H1 (cell line): ENCODE results near the gene ZNF680. TPM values are rescaled to one million over a fixed set of nuclear protein-coding genes. Genes with fewer than 3 reads are reported as not detected.

Experiments
- CBX5 ChIP-seq: fragments of 300-800, 300-1000 bp; sonication (generic); IDR thresholded peaks from 2 replicates; pipeline ENCODE4 v1.7.1; 2016; ENCODE audit warnings: antibody characterized with exemption, low read length, low read depth
- EGR1 ChIP-seq: IDR thresholded peaks from 2 replicates; pipeline ENCODE4 v1.6.1; 2011; ENCODE audit warnings: low read depth, low read length, borderline replicate concordance
- NANOG ChIP-seq: IDR thresholded peaks from 2 replicates; pipeline ENCODE4 v1.6.1; 2011; ENCODE audit warnings: low read length, low read depth, mild to moderate bottlenecking, inconsistent platforms; ENCODE audit not compliant: insufficient read depth, poor library complexity, severe bottlenecking
- PHF8 ChIP-seq: fragments of 200-600 bp; sonication (generic); conservative IDR thresholded peaks from 2 replicates; pipeline ENCODE4 v1.7.1; 2012; ENCODE audit warnings: low read depth, mild to moderate bottlenecking, inconsistent platforms, low read length, moderate library complexity
- RBBP5 ChIP-seq: IDR thresholded peaks from 2 replicates; pipeline ENCODE4 v1.7.1; 2012; ENCODE audit warnings: low read depth, mild to moderate bottlenecking, inconsistent platforms, low read length, moderate library complexity, borderline replicate concordance
- RXRA ChIP-seq: IDR thresholded peaks from 2 replicates; pipeline ENCODE4 v1.6.1; 2011; ENCODE audit warnings: low read depth, mild to moderate bottlenecking, low read length, moderate library complexity; ENCODE audit not compliant: insufficient read depth
- SP4 ChIP-seq: IDR thresholded peaks from 2 replicates; pipeline ENCODE4 v1.6.1; 2012; ENCODE audit warnings: low read length, inconsistent platforms
- polyA plus RNA-seq, 7 experiments: library from polyadenylated mRNA; depleted of rRNA in 3 of 7; stranded (reverse) in 5 of 7; unstranded in 2 of 7; fragments of >200 nt in 5 of 7; fragments of 200-250 nt in 2 of 7; gene quantifications; 1 replicate in 5 of 7; 2 replicates in 1 of 7; 4 replicates in 1 of 7; pipeline versions ENCODE4 v1.2.1 to v1.2.3, GENCODE V29; 2011 to 2013; ENCODE audit warnings: missing spikeins in 2 of 7, mixed read lengths in 2 of 7
- total RNA-seq: library from RNA; stranded (reverse); fragmentation: NEBNext Ultra II Directional; extraction: Animal tissue kit (Norgen Biotek cat#: 25700); gene quantifications from 2 replicates; pipeline ENCODE4 v1.2.1, GENCODE V29; 2021
- TF ChIP-seq, protein P1 (sequence below): fragments of 300-600 bp; sonication (generic); IDR thresholded peaks from 2 replicates; pipeline ENCODE4 v1.7.1; 2012; ENCODE audit warnings: low read length, moderate library complexity, mild to moderate bottlenecking, inconsistent platforms; ENCODE audit not compliant: insufficient replicate concordance
- TF ChIP-seq, protein P2 (sequence below): IDR thresholded peaks from 2 replicates; pipeline ENCODE4 v1.6.1; 2012; ENCODE audit warnings: low read length, inconsistent platforms

The ZNF680 gene
- total and polyA plus RNA-seq, 2 of the 8 experiments (the other 6 are each of a cell fraction or from before 2014, with no cell fraction given) = 15.3 TPM; not detected in 1

DNA sequence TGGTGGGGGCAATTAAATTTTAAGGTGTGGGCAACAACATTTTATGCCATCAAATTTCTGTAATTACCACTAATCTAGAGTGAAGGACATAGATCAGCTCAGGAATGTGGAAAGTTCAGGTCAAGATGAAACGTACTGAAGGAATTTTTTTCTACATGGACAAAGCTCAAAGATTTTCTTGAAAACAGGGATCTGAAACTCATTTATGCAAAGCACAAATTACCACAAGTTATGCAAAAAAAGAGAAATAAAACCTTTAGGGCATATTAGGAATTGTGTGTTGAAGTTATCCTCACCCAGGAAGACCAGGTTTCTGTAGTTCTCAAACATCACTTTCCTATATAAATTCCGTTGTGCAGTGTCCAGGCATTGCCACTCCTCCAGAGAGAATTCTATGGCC lies 18.9 kb downstream of the ZNF680 start (continued):
- TF ChIP-seq, protein P1, sequence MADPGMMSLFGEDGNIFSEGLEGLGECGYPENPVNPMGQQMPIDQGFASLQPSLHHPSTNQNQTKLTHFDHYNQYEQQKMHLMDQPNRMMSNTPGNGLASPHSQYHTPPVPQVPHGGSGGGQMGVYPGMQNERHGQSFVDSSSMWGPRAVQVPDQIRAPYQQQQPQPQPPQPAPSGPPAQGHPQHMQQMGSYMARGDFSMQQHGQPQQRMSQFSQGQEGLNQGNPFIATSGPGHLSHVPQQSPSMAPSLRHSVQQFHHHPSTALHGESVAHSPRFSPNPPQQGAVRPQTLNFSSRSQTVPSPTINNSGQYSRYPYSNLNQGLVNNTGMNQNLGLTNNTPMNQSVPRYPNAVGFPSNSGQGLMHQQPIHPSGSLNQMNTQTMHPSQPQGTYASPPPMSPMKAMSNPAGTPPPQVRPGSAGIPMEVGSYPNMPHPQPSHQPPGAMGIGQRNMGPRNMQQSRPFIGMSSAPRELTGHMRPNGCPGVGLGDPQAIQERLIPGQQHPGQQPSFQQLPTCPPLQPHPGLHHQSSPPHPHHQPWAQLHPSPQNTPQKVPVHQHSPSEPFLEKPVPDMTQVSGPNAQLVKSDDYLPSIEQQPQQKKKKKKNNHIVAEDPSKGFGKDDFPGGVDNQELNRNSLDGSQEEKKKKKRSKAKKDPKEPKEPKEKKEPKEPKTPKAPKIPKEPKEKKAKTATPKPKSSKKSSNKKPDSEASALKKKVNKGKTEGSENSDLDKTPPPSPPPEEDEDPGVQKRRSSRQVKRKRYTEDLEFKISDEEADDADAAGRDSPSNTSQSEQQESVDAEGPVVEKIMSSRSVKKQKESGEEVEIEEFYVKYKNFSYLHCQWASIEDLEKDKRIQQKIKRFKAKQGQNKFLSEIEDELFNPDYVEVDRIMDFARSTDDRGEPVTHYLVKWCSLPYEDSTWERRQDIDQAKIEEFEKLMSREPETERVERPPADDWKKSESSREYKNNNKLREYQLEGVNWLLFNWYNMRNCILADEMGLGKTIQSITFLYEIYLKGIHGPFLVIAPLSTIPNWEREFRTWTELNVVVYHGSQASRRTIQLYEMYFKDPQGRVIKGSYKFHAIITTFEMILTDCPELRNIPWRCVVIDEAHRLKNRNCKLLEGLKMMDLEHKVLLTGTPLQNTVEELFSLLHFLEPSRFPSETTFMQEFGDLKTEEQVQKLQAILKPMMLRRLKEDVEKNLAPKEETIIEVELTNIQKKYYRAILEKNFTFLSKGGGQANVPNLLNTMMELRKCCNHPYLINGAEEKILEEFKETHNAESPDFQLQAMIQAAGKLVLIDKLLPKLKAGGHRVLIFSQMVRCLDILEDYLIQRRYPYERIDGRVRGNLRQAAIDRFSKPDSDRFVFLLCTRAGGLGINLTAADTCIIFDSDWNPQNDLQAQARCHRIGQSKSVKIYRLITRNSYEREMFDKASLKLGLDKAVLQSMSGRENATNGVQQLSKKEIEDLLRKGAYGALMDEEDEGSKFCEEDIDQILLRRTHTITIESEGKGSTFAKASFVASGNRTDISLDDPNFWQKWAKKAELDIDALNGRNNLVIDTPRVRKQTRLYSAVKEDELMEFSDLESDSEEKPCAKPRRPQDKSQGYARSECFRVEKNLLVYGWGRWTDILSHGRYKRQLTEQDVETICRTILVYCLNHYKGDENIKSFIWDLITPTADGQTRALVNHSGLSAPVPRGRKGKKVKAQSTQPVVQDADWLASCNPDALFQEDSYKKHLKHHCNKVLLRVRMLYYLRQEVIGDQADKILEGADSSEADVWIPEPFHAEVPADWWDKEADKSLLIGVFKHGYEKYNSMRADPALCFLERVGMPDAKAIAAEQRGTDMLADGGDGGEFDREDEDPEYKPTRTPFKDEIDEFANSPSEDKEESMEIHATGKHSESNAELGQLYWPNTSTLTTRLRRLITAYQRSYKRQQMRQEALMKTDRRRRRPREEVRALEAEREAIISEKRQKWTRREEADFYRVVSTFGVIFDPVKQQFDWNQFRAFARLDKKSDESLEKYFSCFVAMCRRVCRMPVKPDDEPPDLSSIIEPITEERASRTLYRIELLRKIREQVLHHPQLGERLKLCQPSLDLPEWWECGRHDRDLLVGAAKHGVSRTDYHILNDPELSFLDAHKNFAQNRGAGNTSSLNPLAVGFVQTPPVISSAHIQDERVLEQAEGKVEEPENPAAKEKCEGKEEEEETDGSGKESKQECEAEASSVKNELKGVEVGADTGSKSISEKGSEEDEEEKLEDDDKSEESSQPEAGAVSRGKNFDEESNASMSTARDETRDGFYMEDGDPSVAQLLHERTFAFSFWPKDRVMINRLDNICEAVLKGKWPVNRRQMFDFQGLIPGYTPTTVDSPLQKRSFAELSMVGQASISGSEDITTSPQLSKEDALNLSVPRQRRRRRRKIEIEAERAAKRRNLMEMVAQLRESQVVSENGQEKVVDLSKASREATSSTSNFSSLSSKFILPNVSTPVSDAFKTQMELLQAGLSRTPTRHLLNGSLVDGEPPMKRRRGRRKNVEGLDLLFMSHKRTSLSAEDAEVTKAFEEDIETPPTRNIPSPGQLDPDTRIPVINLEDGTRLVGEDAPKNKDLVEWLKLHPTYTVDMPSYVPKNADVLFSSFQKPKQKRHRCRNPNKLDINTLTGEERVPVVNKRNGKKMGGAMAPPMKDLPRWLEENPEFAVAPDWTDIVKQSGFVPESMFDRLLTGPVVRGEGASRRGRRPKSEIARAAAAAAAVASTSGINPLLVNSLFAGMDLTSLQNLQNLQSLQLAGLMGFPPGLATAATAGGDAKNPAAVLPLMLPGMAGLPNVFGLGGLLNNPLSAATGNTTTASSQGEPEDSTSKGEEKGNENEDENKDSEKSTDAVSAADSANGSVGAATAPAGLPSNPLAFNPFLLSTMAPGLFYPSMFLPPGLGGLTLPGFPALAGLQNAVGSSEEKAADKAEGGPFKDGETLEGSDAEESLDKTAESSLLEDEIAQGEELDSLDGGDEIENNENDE = no peak
- TF ChIP-seq, protein P2, sequence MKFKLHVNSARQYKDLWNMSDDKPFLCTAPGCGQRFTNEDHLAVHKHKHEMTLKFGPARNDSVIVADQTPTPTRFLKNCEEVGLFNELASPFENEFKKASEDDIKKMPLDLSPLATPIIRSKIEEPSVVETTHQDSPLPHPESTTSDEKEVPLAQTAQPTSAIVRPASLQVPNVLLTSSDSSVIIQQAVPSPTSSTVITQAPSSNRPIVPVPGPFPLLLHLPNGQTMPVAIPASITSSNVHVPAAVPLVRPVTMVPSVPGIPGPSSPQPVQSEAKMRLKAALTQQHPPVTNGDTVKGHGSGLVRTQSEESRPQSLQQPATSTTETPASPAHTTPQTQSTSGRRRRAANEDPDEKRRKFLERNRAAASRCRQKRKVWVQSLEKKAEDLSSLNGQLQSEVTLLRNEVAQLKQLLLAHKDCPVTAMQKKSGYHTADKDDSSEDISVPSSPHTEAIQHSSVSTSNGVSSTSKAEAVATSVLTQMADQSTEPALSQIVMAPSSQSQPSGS = no peak
- TF ChIP-seq PHF8 (no peak), CBX5 (no peak), RBBP5 (no peak), NANOG (no peak), SP4 (no peak), RXRA (no peak), EGR1 (no peak)
